ENCODE data around the gene GET3. TPM values are rescaled to one million over a fixed set of nuclear protein-coding genes. Genes with fewer than 3 reads are reported as not detected.

GET3 gene
- total and polyA plus RNA-seq, 2 of the 13 experiments (the other 11 are each of a cell fraction or from before 2014, with no cell fraction given): 57.7 to 59.4 TPM

DNA sequence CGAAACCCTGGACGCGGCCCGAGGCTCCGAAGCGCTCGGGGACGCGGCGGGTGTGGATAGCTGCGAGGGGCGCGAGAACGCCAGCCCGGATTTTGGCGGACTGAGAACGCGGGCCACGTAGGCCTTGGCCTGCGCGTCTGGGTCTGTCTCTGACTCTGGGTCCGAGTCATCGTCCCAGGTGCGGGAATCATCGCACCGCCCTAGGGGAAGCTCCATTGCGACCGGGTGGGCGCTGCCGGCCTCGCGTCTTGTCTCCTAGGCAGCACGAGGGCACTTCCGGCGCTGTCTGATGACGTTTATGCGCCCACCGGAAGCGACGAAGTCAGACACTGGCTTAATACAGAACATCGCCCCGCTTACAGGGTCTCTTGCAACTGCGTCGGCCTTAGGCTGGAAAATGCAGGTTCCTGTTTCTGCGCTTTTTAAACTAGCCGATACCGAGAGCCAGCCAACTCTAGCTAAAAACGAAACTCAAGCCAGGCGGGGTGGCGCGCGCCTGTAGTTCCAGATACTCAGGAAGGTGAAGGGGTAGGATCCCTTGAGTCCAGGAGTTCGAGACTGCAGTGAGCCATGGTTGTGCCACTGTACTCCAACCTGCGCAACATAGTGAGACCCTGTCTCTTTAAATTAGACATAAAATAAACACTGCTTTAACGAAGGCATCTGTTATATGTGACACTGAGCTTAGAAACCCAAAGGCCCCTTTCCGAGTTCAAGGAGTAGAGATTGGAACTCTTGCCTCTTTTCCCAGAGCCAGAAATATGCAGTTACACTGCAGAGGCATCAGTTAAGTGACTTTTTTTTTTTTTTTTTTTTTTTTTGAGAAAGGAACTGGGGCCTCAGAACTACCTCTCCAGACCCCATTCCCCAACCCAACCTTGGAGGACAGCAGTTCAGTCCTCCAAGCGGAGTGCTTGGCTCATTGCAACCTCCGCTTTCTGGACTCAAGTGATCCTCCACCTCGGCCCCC is 40.6 kb upstream of the GET3 start, which contains the start of gene FBXW9 (continued):
- TF ChIP-seq, protein P1, sequence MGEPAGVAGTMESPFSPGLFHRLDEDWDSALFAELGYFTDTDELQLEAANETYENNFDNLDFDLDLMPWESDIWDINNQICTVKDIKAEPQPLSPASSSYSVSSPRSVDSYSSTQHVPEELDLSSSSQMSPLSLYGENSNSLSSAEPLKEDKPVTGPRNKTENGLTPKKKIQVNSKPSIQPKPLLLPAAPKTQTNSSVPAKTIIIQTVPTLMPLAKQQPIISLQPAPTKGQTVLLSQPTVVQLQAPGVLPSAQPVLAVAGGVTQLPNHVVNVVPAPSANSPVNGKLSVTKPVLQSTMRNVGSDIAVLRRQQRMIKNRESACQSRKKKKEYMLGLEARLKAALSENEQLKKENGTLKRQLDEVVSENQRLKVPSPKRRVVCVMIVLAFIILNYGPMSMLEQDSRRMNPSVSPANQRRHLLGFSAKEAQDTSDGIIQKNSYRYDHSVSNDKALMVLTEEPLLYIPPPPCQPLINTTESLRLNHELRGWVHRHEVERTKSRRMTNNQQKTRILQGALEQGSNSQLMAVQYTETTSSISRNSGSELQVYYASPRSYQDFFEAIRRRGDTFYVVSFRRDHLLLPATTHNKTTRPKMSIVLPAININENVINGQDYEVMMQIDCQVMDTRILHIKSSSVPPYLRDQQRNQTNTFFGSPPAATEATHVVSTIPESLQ (CRISPR knock-in tag; conservative IDR thresholded peaks at IDR 0.05): no peak
- TF ChIP-seq KLF6 (CRISPR knock-in tag; IDR thresholded peaks at IDR 0.05) (no peak), ZNF274 (CRISPR knock-in tag; IDR thresholded peaks at IDR 0.05) (peak; percentile 40; the same call in 1 of the 2 replicates), SIN3B (IDR thresholded peaks at IDR 0.05; ENCODE audit: low read length) (peak; percentile 92), NFYC (CRISPR knock-in tag; IDR thresholded peaks at IDR 0.05) (no peak), ZNF7 (CRISPR knock-in tag; IDR thresholded peaks at IDR 0.05) (no peak), HES4 (CRISPR knock-in tag; IDR thresholded peaks at IDR 0.05; ENCODE audit: borderline replicate concordance) (no peak), MIXL1 (CRISPR knock-in tag; IDR thresholded peaks at IDR 0.05) (peak; percentile 73), ZSCAN9 (CRISPR knock-in tag; IDR thresholded peaks at IDR 0.05; ENCODE audit: borderline replicate concordance) (0 out of 2 replicates have a peak, but pooled peaks have one; percentile 57), ARNT (IDR thresholded peaks at IDR 0.05) (no peak), ZFP36 (IDR thresholded peaks at IDR 0.05; ENCODE audit: borderline replicate concordance, low read depth, low read length, partially characterized antibody) (no peak), NAIF1 (CRISPR knock-in tag; IDR thresholded peaks at IDR 0.05; ENCODE audit: borderline replicate concordance) (no peak), MYNN (CRISPR knock-in tag; IDR thresholded peaks at IDR 0.05; ENCODE audit: low read depth) (no peak; the same call in 1 of the 2 replicates), ZNF781 (CRISPR knock-in tag; IDR thresholded peaks at IDR 0.05; ENCODE audit: borderline replicate concordance, not compliant biosample characterization) (no peak), SYNCRIP (IDR thresholded peaks at IDR 0.05; ENCODE audit: insufficient read depth, low read depth, low read length) (no peak), GABPB1 (CRISPR knock-in tag; IDR thresholded peaks at IDR 0.05) (peak; percentile 100), ZNF34 (CRISPR knock-in tag; IDR thresholded peaks at IDR 0.05; ENCODE audit: borderline replicate concordance) (peak; percentile 7; the same call in 1 of the 2 replicates), RBFOX2 (IDR thresholded peaks at IDR 0.05; ENCODE audit: low read depth, low read length) (peak; percentile 82), ZNF556 (CRISPR knock-in tag; IDR thresholded peaks at IDR 0.05; ENCODE audit: borderline replicate concordance) (peak; percentile 69; the same call in 1 of the 2 replicates), RXRA (CRISPR knock-in tag; IDR thresholded peaks at IDR 0.05) (peak; percentile 74), ZNF160 (CRISPR knock-in tag; IDR thresholded peaks at IDR 0.05) (0 out of 2 replicates have a peak, but pooled peaks have one; percentile 59)
- TF ChIP-seq, protein P2, sequence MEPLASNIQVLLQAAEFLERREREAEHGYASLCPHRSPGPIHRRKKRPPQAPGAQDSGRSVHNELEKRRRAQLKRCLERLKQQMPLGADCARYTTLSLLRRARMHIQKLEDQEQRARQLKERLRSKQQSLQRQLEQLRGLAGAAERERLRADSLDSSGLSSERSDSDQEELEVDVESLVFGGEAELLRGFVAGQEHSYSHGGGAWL (CRISPR knock-in tag; IDR thresholded peaks at IDR 0.05): no peak; the same call in 1 of the 2 replicates
- TF ChIP-seq, protein P3, sequence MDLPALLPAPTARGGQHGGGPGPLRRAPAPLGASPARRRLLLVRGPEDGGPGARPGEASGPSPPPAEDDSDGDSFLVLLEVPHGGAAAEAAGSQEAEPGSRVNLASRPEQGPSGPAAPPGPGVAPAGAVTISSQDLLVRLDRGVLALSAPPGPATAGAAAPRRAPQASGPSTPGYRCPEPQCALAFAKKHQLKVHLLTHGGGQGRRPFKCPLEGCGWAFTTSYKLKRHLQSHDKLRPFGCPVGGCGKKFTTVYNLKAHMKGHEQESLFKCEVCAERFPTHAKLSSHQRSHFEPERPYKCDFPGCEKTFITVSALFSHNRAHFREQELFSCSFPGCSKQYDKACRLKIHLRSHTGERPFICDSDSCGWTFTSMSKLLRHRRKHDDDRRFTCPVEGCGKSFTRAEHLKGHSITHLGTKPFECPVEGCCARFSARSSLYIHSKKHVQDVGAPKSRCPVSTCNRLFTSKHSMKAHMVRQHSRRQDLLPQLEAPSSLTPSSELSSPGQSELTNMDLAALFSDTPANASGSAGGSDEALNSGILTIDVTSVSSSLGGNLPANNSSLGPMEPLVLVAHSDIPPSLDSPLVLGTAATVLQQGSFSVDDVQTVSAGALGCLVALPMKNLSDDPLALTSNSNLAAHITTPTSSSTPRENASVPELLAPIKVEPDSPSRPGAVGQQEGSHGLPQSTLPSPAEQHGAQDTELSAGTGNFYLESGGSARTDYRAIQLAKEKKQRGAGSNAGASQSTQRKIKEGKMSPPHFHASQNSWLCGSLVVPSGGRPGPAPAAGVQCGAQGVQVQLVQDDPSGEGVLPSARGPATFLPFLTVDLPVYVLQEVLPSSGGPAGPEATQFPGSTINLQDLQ (CRISPR knock-in tag; IDR thresholded peaks at IDR 0.05): no peak
- TF ChIP-seq, protein P4, sequence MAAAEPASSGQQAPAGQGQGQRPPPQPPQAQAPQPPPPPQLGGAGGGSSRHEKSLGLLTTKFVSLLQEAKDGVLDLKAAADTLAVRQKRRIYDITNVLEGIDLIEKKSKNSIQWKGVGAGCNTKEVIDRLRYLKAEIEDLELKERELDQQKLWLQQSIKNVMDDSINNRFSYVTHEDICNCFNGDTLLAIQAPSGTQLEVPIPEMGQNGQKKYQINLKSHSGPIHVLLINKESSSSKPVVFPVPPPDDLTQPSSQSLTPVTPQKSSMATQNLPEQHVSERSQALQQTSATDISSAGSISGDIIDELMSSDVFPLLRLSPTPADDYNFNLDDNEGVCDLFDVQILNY (CRISPR knock-in tag; conservative IDR thresholded peaks at IDR 0.05): no peak

Measured in HepG2 (cell line).